AG09309 (cell line): Measurements from ENCODE around the gene TMEM184B.
"Not testable (repeated sequence)": the region's sequence is repeated elsewhere in the genome, so short reads cannot be mapped to it uniquely, and the experiment has no call there.

Experiments
- DNase-seq: peaks from one replicate; pipeline ENCODE4 v3.0.0-alpha.2; 2010; ENCODE audit warnings: low read depth
- H3K4me3 ChIP-seq: 2 replicates; pipeline ENCODE4 v1.5.1; 2011; ENCODE audit warnings: mild to moderate bottlenecking, low read depth, low read length, moderate library complexity; ENCODE audit not compliant: control insufficient read depth
- TF ChIP-seq, protein P1 (sequence below): IDR thresholded peaks from 2 replicates; pipeline ENCODE4 v1.5.1; 2011; ENCODE audit warnings: mild to moderate bottlenecking, low read depth, low read length, inconsistent platforms; ENCODE audit not compliant: insufficient read depth, control insufficient read depth; ENCODE audit errors: missing control alignments

The TMEM184B gene

GRCh38 chr22:38180841-38181452 lies 91.9 kb downstream of the TMEM184B start:
- TF ChIP-seq, protein P1, sequence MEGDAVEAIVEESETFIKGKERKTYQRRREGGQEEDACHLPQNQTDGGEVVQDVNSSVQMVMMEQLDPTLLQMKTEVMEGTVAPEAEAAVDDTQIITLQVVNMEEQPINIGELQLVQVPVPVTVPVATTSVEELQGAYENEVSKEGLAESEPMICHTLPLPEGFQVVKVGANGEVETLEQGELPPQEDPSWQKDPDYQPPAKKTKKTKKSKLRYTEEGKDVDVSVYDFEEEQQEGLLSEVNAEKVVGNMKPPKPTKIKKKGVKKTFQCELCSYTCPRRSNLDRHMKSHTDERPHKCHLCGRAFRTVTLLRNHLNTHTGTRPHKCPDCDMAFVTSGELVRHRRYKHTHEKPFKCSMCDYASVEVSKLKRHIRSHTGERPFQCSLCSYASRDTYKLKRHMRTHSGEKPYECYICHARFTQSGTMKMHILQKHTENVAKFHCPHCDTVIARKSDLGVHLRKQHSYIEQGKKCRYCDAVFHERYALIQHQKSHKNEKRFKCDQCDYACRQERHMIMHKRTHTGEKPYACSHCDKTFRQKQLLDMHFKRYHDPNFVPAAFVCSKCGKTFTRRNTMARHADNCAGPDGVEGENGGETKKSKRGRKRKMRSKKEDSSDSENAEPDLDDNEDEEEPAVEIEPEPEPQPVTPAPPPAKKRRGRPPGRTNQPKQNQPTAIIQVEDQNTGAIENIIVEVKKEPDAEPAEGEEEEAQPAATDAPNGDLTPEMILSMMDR: no peak
- peak overlapping the region; percentile 65 for H3K4me3 ChIP-seq
- no peak for DNase-seq

DNA sequence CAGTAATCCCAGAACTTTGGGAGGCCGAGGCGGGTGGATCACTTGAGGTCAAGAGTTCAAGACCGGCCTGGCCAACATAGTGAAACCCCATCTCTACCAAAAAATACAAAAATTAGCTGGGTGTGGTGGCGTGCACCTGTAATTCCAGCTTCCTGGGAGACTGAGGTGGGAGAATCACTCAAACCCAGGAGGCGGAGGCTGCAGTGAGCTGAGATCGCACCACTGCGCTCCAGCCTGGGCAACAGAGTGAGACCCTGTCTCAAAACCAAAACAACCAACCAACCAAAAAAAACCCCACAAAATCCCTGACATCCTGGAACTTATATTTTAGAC lies 94.2 kb downstream of the TMEM184B start:
- H3K4me3 ChIP-seq: not testable (repeated sequence)

DNA sequence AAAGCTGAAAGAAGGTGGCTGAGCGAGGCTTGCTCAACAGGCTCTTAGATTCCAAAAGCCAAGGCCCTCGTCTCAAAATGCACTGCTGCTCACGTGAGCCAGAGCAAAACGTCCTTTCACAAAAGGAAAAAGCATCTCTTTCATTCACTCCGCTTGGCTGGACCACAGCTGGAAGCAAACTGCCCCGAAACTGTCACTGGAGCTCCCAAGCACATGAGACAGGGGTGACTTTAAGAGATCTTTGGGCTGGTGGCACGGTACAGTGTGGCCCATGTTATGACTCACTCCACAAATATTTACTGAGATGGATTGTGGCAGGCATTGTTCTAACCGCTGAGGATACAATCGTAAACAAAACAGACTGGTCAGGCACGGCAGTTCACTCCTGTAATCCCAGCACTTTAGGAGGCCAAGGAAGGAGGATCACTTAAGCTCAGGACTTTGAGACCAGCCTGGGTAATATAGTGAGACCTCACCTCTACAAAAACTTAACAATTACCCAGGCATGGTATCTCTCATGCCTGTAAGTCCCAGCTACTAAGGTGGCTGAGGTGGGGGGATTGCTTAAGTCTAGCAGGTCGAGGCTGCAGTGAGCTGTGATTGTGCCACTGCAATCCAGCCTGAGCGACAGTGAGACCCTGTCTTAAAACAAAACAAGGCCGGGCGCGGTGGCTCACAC lies 94.7 kb downstream of the TMEM184B start:
- peak; percentile 75 for DNase-seq
- no peak overlapping the region for H3K4me3 ChIP-seq
- TF ChIP-seq, protein P1: no peak

More for the DNA sequence above, 94.2 kb downstream of the TMEM184B start:
- not testable (repeated sequence) for DNase-seq

GRCh38 chr22:38177571-38177925 lies 95.3 kb downstream of the TMEM184B start:
- not testable (repeated sequence) for DNase-seq, H3K4me3 ChIP-seq

DNA sequence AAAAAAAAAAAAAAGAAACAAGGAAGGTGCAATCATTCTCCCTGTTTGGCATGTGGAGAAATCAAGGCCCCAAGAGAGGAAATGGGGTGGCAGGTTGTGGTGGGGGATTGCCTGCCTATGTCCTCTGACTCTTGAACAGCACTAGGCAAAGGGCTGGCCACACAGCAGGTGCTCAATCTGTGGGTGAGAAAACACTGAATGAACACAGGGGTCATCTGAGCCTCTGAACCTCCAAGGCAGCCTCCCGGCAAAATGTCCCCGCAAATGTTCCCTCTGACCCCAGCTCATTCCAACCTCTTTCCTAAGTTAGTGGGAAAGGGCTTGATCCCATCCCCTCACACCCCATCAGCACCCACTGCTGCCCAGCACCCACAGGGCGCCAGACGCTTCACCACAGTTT lies 95.8 kb downstream of the TMEM184B start:
- TF ChIP-seq, protein P1: no peak
- H3K4me3 ChIP-seq: no peak overlapping the region
- DNase-seq: no peak

DNA sequence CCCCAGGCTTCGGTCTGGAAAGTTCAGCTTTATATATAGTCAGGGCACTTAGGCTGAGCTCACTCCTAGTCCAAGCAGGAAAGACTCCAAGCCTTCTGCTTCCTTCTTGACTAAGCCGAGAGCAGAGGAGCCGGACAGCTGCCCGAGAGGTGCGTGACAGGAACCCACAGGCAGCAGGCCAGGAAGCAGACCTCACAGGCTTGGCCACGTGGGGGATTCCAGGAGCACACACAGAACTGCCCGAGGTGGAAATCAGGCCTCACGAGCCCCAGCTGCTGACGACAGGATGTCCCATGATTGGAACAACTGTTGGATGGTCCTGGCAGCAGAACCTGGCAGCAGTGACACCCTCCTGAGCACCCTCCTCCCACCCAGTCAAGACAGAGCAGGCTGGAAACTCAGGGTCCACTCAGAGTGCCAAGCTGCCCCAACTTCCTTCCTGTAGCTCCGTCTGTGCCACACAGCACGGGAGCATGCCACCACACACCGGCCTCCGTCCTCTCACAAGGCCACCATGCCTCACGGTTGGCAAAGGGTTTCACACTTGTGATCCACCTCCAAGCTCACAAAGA lies 96.6 kb downstream of the TMEM184B start:
- no peak overlapping the region for H3K4me3 ChIP-seq
- TF ChIP-seq, protein P1: no peak
- DNase-seq: peak; percentile 60

DNA sequence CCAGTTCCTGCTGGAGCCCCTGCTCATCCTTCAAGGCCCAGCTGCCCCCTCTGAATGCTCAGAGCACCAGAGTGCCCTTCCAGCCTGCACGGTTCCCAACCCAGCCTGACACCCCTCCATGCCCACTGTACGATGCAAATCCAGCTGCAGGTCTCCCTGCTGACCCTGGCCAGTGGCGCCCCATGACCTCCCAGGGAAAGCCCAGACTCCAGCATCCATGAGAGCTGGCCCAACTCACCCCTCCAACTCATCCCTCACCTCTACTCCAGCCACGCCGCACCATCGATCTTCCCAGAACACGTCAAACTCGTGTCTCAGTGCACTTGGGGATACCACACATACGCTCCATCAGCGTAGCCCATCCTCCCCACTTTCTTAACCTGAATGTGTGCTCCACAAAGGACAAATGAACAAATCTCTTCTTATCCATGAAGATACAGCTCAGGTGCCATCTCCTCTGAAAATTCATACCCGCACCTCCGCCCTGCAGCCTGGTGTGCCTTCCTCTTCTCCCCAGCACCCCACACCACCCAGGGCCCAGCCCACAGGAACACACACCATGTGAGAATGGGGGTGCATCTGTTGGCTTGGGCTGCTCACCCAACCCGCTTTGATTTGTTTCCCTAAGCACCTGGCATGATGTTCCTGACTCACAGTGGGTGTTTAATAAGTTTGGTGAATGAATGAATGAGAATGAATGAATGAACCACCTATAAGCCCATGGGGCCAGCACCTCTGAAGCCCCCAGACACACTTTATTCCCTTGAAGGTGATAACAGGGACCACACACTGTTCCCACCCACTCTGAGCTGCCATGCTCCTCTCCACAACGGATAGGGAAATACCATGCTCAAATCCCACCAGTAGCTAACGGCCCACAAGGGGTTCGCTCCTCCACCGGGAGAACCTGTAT lies 97.3 kb downstream of the TMEM184B start:
- no peak for DNase-seq
- TF ChIP-seq, protein P1: no peak
- no peak overlapping the region for H3K4me3 ChIP-seq
